ENCODE measurements around the gene RPTOR. TPM values are rescaled to one million over a fixed set of nuclear protein-coding genes. Genes with fewer than 3 reads are reported as not detected.
A peak's percentile ranks its signal among the peaks of the same experiment; 100 is the strongest.

Gene RPTOR
- total RNA-seq, 2 experiments from 2014 or later, result 48.1 to 87.8 TPM

- H3K4me3 ChIP-seq (ENCODE audit: low read depth, low read length, poor library complexity, severe bottlenecking), result no peak overlapping the region
- peaks cover 48% of the 10 kb centered on the region; the same call in 1 of the 2 replicates for H3K79me2 ChIP-seq (ENCODE audit: insufficient read depth, low read depth, low read length)
- DNase-seq (ENCODE audit: low spot score), result no peak
- ChIA-PET CTCF (ENCODE audit: unreplicated experiment) (no interaction called here), POLR2A (interaction anchor here (1.7 kb wide), 1 partner anchor 56 kb away, joined by 3 read pairs; no protein-coding TSS in a partner anchor)
- no peak overlapping the region for H2AFZ ChIP-seq (ENCODE audit: low read length)
- peak overlapping the region; percentile 14; the same call in 1 of the 2 replicates for H3K4me2 ChIP-seq (ENCODE audit: low read length)
- intact Hi-C loops (cut with micrococcal nuclease; ENCODE audit: unreplicated experiment), result no loop called here
- H3K9me2 ChIP-seq (ENCODE audit: insufficient read depth, low read length), result no peaks in the 10 kb centered on the region
- H3K36me3 ChIP-seq (ENCODE audit: insufficient read depth, low read length), result peaks cover 9% of the 10 kb centered on the region
- H3K27ac ChIP-seq (ENCODE audit: low read depth, low read length, poor library complexity, severe bottlenecking), result no peak overlapping the region
- no peaks in the 10 kb centered on the region for H3K9me3 ChIP-seq (ENCODE audit: low read length)
- no TSS peak for BruUV-seq (replicated peaks)
- no peak for TF ChIP-seq CTCF (conservative IDR thresholded peaks at IDR 0.05; ENCODE audit: low read length)
- no peak for TF ChIP-seq EZH2phosphoT487 (IDR thresholded peaks at IDR 0.05; ENCODE audit: borderline replicate concordance, low read depth, low read length)
- H3K4me1 ChIP-seq (ENCODE audit: insufficient read depth, low read length, poor library complexity, severe bottlenecking), result peaks cover 61% of the 10 kb centered on the region
- no peaks in the 10 kb centered on the region for H4K20me1 ChIP-seq (ENCODE audit: insufficient read depth, low read length)
Observed at GRCh38 chr17:80722661-80723060, 178.0 kb downstream of the RPTOR start.

GRCh38 chr17:80724775-80725266, 180.2 kb downstream of the RPTOR start:
- H2AFZ ChIP-seq (ENCODE audit: low read length), result no peak overlapping the region
- H3K27ac ChIP-seq (ENCODE audit: low read depth, low read length, poor library complexity, severe bottlenecking), result no peak overlapping the region
- intact Hi-C loops (cut with micrococcal nuclease; ENCODE audit: unreplicated experiment), result no loop called here
- ChIA-PET POLR2A (no interaction called here), CTCF (ENCODE audit: unreplicated experiment) (no interaction called here)
- no peaks in the 10 kb centered on the region for H3K9me3 ChIP-seq (ENCODE audit: low read length)
- peak overlapping the region; percentile 13; the same call in 1 of the 2 replicates for H3K4me2 ChIP-seq (ENCODE audit: low read length)
- H4K20me1 ChIP-seq (ENCODE audit: insufficient read depth, low read length), result no peaks in the 10 kb centered on the region
- no TSS peak for BruUV-seq (replicated peaks)
- H3K79me2 ChIP-seq (ENCODE audit: insufficient read depth, low read depth, low read length), result peaks cover 41% of the 10 kb centered on the region; the same call in 1 of the 2 replicates
- peaks cover 64% of the 10 kb centered on the region for H3K4me1 ChIP-seq (ENCODE audit: insufficient read depth, low read length, poor library complexity, severe bottlenecking)
- no peak for DNase-seq (ENCODE audit: low spot score)
- H3K9me2 ChIP-seq (ENCODE audit: insufficient read depth, low read length), result no peaks in the 10 kb centered on the region
- H3K36me3 ChIP-seq (ENCODE audit: insufficient read depth, low read length), result peaks cover 11% of the 10 kb centered on the region
- H3K4me3 ChIP-seq (ENCODE audit: low read depth, low read length, poor library complexity, severe bottlenecking), result no peak overlapping the region
- TF ChIP-seq CTCF (conservative IDR thresholded peaks at IDR 0.05; ENCODE audit: low read length) (no peak), EZH2phosphoT487 (IDR thresholded peaks at IDR 0.05; ENCODE audit: borderline replicate concordance, low read depth, low read length) (no peak)

GRCh38 chr17:80725517-80725916, 180.9 kb downstream of the RPTOR start:
- Histone ChIP-seq H3K4me1 (ENCODE audit: insufficient read depth, low read length, poor library complexity, severe bottlenecking) (peaks cover 57% of the 10 kb centered on the region), H3K4me2 (ENCODE audit: low read length) (peak overlapping the region; percentile 2; the same call in 1 of the 2 replicates), H2AFZ (ENCODE audit: low read length) (no peak overlapping the region), H3K9me2 (ENCODE audit: insufficient read depth, low read length) (no peaks in the 10 kb centered on the region), H3K79me2 (ENCODE audit: insufficient read depth, low read depth, low read length) (peaks cover 35% of the 10 kb centered on the region; the same call in 1 of the 2 replicates), H3K4me3 (ENCODE audit: low read depth, low read length, poor library complexity, severe bottlenecking) (no peak overlapping the region), H3K9me3 (ENCODE audit: low read length) (no peaks in the 10 kb centered on the region), H3K27ac (ENCODE audit: low read depth, low read length, poor library complexity, severe bottlenecking) (no peak overlapping the region), H3K36me3 (ENCODE audit: insufficient read depth, low read length) (peaks cover 11% of the 10 kb centered on the region), H4K20me1 (ENCODE audit: insufficient read depth, low read length) (no peaks in the 10 kb centered on the region)
- TF ChIP-seq EZH2phosphoT487 (IDR thresholded peaks at IDR 0.05; ENCODE audit: borderline replicate concordance, low read depth, low read length) (no peak), CTCF (conservative IDR thresholded peaks at IDR 0.05; ENCODE audit: low read length) (no peak)
- intact Hi-C loops (cut with micrococcal nuclease; ENCODE audit: unreplicated experiment), result no loop called here
- ChIA-PET POLR2A (interaction anchor here (0.6 kb wide), 1 partner anchor 554 kb away, joined by 3 read pairs; no protein-coding TSS in a partner anchor), CTCF (ENCODE audit: unreplicated experiment) (no interaction called here)
- BruUV-seq (replicated peaks), result no TSS peak
- DNase-seq (ENCODE audit: low spot score), result no peak

All from OCI-LY7 (cell line).